Inflammatory macrophage treated with lipopolysaccharide for 1 hour (primary cell): ENCODE measurements around the gene ENTR1.
"Not testable (repeated sequence)": the region's sequence is repeated elsewhere in the genome, so short reads cannot be mapped to it uniquely, and the experiment has no call there.

Source experiments
- DNase-seq, 2 donors: peaks; one replicate each; pipeline ENCODE4 v3.0.0-alpha.2; 2020 to 2022

The ENTR1 gene

DNA sequence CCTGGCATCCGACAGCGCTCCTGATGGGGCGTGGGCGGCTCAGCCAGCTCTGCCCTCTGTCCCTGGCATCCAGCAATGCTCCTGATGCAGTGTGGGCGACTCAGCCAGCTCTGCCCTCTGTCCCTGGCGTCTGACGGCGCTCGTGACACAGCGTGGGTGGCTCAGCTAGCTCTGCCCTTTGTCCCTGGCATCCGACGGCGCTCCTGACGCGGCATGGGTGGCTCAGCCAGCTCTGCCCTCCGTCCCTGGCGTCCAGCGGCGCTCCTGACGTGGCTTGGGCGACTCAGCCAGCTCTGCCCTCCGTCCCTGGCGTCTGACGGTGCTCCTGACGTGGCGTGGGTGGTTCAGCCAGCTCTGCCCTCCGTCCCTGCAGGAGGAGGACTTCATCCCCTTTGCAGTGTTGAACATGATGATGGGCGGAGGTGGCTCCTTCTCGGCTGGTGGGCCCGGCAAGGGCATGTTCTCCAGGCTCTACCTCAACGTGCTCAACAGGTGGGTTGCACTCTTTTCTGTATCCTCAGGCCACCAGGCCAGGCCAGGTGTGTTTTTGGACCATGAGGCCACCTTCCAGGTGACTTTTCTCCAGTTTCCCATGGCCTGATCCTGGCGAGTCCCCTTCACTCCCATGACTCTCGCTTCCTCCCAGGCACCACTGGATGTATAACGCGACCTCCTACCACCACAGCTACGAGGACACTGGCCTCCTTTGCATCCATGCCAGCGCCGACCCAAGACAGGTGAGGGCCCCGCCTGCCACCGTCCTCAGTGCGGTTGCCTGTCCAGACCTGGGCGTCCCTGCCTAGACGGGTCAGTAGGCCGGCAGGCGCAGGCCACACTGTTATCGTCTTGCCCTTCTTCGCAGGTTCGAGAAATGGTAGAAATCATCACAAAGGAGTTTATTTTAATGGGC lies 8.0 kb upstream of the ENTR1 start:
- DNase-seq, result no peak

DNA sequence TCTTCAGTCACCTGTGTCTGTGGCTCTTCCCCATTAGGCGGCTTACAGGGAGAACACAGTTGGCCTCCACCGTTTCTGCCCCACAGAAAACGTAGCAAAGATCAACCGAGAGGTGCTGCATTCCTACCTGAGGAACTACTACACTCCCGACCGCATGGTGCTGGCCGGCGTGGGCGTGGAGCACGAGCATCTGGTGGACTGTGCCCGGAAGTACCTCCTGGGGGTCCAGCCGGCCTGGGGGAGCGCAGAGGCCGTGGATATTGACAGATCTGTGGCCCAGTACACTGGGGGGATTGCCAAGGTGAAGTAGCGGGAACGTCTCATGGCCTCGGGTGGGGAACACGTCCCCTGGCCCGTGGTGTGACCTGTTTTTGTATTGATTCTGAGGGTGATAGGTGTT lies 6.5 kb upstream of the ENTR1 start:
- no peak for DNase-seq

DNA sequence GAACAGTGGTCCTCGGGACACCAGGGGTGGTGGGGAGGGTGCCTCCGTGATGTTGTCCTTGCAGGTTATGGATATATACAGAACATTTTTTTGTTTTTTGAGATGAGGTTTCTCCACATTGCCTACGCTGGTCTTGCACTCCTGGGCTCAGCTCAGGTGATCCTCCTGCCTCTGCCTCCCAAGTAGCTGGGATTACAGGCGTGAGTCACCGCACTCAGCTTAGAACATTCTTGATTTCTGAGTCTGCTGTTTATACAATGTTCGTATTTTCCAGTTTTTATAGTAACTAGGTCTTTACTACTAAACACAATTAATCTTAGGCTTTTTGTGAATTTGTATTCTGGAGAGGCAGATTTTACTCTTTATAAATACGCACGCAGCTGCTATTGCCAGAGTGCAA lies 6.0 kb upstream of the ENTR1 start:
- no peak for DNase-seq

DNA sequence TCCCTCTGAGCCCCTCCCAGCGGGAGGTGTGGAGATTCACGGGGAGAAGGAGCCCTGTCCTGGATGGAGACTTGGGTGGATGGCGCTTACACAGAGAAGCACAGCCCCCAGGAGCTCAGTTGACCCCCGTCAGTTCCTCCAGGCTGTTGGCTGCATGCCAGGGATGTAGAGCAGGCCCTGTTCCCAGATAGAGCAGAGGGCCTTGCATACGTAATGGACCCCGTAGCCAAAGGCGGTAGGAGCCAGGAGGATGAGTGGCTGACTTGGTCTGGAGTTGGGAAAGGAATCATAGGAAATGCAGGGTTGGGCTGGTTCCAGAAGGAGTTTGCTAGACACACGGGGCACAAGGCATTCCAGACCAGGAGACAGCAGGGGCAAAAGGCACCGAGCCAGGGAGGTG lies 2.5 kb upstream of the ENTR1 start:
- DNase-seq, result no peak

DNA sequence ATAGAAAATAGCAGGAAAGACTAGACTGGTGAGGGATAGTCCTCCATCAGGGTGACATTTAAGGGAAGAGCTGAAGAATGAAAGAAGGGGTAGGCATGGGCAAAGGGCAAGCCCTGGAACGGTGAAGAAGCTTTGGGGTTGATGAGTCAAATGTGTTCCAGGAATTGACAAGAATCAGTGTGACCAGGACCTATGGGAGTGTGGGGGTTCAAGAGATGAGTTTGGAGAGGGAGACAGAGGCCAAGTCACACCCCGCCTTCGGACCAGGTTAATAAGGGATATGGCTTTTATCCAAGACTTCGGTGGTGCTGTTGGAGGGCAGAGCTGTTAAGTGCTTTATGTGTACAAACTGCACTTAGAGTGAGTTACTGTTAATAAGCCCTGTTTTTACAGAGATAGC lies 964 bp upstream of the ENTR1 start:
- DNase-seq, result no peak

DNA sequence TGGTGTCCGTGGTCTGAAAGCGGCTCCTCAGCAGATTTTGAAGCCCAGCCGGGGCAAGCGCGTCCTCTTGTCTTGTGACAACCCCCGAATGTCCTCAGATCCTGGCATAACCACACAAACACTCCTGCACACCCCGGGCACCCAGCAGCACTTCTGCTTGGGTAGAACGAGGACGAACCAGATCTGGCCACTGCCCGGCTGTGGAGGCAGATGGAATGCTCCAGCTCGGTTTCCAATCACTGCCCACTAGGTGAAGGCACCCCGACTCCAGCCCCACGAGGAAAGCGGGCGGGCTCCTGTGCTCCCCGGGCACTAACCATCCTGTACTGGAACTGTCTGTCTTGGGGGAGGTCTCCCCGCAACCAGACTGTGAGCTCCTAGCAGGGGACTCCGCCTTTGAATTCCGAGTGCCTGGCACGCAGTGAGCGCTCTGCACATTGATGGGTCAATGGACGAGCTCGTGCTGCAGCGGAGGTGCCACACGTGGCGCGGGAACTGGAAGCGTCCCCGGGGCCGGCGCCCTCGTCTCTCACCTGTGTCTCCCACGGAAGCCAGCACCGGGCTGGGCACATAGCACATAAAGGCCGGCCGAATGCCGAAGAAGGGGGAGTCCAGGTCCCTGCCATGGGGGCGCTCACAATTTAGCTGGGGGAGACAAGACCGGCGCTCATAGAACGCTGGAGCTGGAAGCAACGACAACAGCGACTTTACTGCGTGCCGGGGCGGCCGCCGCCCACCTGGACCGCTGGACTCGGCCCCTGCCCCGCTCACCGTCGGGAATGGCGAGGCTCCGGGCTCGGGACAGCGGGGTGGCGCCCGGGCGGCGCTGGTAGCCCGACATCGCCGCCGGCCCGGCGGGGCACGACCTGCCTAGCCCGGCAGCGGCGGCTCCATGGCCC lies 608 bp downstream of the ENTR1 start:
- peak; percentile 10 to 14 for DNase-seq

DNA sequence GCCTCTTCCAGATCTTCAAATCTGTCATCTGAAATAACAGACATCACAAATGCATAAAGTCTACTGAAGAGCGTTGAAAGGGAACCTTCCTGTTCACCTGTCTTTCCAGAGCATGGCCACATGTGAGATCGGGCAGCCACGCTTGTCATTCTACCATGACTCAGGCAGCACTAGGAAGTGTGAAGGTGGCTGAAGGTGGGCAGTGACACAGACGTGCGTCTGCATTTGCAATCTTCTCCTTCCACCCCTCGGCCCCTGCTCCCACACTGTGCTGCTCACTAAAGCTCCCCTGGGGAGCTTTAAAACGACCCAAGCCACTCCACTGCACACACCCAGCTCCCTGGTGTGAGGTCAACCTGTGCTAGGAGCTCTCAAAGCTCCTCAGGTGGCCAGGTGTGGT lies 2.5 kb downstream of the ENTR1 start:
- DNase-seq, result no peak

DNA sequence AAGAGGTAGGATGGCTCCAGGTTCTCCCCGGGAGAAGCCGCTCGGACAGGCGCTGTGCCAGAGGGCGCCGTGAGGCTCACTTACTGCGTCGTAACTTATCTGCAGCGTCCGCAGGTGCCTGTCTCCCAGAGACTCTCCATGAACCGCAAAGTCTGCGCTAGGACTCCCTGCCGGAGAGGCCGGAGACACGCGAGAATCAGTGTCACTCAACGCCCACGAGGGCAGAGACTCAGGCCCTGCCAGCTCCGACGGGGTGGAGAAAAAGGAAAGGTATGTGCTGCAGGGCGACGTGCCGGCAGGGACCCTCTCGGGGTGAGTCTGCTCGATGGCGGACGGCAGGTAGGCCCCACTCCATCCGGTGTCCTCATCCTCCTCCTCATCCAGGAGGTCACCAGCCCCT lies 3.4 kb downstream of the ENTR1 start:
- DNase-seq, result not testable (repeated sequence)

DNA sequence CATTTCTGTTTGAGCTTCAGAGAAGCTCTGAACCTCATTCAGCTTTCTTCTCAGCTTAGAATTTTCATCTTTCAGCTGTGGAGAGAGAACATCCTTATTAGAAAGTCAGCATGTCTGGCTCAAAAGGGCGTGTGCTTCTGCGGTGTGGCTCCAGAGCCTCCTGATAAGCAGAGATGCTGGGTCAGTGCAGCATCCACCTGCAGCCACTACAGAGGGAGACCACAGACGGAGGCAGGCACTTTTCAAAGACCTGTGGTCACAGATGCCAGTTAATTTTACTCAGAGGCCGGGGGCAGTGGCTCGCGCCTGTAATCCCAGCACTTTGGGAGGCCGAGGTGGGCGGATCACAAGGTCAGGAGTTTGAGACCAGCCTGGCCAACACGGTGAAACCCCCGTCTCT lies 4.5 kb downstream of the ENTR1 start:
- DNase-seq, result not testable (repeated sequence)

DNA sequence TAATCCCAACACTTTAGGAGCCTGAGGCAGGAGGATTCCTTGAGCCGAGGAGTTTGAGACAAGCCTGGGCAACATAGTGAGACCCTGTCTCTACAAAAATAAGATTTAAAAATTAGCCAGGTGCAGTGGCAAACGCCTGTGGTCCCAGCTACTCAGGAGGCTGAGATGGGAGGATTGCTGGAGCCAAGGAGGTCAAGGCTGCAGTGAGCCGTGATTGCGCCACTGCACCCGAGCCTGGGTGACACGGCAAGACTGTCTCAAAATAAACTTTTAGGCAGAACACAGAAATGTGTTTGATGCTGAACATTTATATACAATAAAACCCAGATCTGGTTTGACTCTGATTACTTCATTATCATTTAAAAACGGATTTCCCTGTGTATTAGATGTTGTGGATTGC lies 4.9 kb downstream of the ENTR1 start:
- DNase-seq, result no peak

DNA sequence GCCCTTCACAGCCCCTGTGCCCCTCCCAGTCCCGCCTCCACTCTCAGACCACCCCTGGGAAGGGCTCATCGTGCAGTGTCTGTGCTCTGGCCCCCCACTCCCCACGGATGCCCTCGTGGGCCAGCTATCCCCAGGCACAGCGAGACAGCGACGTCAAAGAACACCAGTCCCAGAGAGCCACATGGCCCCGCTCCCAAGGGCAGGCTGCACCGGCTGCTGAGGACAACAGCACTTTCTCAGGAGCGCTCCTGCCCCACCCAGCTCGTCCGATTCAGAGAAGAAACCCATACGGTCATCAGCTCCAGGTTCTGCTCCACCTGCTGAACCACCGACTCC lies 5.6 kb downstream of the ENTR1 start:
- DNase-seq, result no peak

DNA sequence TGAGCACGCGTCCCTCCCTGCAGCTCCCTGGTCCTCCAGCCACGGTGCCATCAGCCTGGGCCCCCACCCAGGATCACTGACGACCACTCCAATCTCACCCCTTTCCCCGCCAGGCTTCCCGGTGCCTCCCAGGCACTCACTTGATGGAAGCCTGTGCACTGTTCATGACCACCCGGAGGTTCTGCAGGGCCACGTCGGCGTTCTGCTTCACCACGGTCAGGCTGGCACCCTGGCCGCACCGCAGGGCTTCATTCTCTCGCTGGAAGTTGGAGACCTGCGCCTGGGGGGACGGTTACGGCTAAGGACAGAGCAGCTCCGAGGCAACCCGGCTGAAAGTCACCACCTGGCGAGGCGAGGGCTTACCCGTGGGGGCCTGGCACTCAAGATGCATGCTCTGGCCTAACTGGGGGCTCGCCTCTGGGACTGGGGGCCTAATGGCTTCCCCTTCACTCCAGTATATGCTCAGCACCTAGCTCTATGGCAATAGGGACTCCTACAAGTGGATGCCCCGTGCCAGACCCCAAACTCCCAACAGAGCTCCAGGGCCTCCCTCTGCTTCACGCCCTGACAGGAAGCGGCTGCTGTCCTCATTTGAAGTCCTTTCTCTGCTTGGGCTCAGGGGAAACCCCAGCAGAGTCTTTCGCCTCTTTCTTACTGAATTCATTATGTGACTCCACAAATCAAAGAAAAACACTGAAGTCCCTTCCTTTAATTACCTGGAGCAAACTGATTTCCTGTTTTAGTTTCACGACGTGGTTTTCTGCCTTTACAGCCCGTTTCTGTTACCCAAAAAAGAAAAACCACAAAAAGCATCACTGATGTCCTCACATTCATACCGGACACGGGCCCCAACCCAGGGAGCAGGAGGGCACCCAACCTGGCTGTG lies 6.3 kb downstream of the ENTR1 start:
- DNase-seq, result no peak

DNA sequence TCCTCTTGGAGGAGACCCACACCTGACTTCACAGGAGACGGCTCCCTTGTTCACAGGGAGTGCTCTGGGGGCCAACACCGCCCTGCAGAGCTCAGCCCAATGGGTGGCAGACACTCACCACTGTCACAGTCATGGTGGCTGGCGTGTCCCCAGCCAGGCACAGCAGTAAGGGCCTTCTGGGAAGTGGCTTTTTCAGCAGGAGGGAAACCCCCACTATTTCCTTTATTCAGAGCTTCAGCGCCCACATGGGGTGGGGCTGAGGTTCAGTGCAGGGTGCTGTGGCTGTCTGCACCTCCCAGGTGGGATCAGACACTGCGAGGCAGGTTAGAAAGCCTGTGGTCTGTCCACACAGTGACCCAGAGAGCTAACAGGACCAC lies 6.9 kb downstream of the ENTR1 start:
- peak in 1 of 2 donors; percentile 3 for DNase-seq

DNA sequence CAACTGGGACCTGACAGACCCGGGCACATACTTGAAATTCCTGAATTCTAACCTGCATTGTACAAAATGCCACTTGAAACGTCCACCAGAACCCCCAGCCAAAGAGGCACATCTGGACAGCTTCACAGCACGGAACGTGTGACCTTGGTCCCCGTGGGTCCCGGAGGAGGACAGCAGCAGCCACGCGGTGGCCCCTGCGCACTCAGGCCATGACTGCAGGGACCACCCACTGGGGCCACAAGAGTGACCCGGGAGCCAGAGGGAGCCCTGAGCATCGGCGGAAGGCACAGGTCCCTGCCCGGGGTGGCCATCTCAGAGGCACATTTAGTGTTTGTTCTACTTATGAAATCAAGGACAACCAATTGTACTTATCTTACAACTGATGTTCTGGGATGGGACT lies 8.3 kb downstream of the ENTR1 start:
- no peak for DNase-seq

DNA sequence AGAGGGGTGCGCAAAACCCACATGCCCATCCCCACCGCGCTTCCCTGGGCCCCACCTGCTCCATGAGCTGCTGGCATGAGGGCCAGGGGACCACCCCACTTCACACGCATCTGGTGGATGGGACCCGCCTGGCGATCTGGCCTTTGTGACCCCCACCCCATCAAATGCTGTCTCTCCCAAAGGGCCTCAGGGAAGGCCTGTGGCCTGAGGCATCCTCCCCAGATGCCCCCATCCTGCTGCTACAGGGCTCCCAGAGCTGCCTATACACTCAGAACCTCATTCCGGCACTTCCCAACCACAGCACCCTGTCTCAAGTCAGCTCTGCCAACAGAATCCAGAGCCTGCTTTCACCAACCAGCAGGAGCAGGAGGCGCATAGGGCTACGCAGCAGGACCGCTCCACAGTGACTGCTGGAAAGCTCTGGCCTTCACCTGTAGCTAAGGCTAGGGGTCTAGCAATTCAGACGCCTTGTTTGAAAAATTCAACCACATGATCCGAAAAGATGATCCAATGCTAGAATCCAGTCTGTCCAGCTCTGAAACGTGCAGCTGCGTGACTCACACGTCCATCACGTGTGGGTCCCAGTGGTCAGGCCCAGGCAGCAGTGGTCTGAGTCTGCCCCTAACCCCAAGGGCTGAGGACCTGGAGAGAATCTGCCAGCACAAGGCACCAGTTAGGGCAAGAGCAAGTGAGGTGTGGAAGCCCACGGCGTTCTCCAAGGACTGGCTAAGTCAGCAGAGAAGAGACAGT lies 9.1 kb downstream of the ENTR1 start:
- no peak for DNase-seq

DNA sequence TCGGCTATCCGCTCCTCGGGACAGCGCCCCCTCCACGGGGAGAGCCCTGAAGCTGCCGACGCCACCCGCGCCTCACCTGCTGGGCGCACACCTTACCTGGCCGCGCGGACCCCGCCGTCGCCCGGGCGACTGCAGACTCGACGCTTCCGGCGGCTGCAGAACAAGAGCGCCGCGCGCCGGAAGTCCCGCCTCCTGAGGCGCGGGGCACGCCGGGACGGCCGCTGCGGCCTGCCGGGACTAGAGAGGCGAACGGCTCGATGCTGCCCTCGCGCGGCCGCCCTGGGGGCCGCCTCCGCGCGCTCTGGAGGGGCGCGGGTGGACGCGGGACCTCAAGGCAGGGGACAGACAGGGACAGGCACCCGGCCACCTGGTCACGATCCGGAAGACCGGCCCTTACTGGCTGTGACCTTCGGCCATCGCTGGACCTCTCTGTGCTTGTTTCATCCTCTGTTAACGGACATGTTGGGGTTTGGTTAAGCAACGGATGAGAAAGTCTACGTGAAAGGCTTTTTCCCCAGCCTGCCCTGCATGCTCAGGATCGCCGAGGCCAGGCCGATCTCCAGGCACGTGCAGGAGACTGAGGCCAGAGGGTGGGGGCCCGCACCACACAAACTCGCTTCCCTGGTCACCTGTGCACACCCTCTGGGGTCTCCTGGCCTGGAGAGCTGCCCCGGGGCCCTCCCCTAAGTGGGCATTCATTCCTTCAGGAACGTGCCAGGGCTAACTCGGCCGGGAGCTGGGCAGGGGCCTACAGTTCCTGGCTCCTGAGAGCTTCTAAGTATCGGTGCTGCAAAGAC lies 10.2 kb downstream of the ENTR1 start, which contains the start of gene SNAPC4:
Gene SNAPC4, minus strand, starts transcription at position 133 of the 797 bp plus-strand sequence. CDS start 1,742 bp downstream, outside the sequence.
- DNase-seq, result peak; percentile 79 to 93

DNA sequence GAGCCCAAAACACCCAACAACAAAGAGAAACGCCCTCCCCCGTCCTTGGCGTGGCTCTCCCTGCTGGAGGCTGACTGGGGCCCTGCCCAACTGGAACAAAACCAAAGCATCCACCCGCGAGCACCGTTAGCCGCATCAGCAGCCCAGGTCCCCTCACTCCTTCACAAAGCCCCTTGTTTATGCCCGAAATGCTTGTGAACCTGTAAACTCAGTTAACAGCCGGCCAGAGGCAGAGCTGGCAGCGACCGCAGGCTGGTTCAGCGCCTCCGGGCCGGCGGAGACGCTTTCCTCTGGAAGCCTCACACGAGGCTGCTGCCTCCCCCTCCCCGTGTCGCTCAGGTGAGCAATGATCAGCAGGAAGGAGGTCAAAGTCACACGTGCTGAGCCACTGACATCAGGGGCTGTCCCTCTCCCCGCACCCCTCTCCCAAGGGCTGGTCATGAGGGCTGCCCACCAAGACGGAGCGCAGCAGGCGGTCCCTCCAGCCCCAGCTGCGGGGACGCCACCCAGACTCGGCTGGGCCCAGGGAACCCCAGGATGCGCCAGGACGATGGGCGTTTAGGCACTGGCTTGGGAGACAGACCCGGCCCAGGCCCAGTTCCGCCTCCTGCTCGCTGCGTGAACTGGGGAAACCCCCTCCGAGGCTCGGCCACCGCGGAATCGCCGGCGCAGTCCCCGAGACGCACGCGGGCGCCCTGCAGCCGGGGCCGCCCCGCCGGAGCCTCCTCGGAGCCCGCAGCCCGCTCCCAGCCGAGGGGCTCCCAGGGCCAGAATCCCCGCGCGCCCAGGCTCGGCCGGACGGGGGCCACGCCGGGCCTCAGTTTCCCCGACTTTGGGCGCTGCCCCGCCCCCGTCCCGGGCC lies 11.0 kb downstream of the ENTR1 start:
- DNase-seq, result peak; percentile 38 to 47

DNA sequence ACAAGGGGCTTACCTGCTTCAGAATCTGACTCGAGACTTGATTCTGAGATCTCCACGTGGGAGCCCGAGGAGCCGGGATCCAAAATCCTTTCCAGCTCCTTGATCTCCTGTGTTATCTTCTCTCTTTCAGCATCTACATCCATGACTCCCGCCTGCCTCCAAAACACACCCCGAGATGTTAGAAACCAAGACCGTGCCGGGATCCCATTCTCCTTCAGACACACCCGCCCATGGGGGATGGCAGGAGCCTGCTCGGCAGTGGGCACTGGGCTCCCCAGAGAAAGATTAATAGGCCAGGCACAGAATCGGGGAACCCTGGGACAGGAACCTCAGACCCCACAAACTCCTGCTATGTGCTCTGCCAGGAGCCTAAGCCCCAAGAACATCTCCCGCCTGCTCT lies 12.1 kb downstream of the ENTR1 start:
- no peak for DNase-seq

DNA sequence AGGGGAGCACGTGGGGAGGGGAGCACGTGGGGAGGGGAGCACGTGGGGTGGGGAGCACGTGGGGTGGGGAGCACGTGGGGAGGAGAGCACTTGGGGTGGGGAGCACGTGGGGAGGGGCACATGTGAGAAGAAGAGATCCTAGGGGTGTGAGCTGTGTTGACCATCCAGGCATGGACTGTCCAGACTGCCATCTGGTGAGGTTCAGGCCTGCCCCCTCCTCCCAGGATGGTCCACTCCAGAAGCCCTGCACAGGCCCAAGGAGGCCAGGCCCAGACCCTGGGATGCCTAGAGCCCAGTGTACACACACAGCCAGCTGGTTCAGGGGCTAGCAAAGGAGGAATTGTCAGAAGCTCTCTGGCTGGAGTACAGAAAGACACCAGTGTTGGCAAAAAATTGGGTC lies 12.8 kb downstream of the ENTR1 start:
- DNase-seq, result no peak

DNA sequence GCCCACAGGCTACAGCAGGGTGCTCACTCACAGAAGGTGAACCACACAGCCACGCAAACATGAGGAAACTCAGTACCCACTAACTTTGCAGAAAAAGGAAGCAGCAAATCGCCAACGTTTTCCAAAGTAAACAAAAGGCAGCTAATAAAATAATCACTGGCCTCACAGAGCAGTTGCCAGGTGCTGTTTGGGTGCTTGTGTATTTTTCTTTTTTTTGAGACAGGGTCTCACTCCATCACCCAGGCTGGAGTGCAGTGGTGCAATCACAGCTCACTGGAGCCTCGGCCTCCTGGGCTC lies 14.2 kb downstream of the ENTR1 start:
- DNase-seq, result no peak
